Measurements from ENCODE around the gene TMEM123. TPM values are rescaled to one million over a fixed set of nuclear protein-coding genes. Genes with fewer than 3 reads are reported as not detected.
"Not testable (repeated sequence)": the region's sequence is repeated elsewhere in the genome, so short reads cannot be mapped to it uniquely, and the experiment has no call there.

The TMEM123 gene
- total RNA-seq, 1 experiment from 2014 or later, result 166 TPM

- no peak for DNase-seq (ENCODE audit: low read depth)
Measured at GRCh38 chr11:102449651-102450570, 2.7 kb downstream of the TMEM123 start.

GRCh38 chr11:102448869-102449224 lies 3.7 kb downstream of the TMEM123 start:
- no peak for DNase-seq (ENCODE audit: low read depth)

- no peak for DNase-seq (ENCODE audit: low read depth)
Measured at GRCh38 chr11:102447941-102448868, 4.4 kb downstream of the TMEM123 start.

GRCh38 chr11:102447193-102447592 lies 5.4 kb downstream of the TMEM123 start:
- no peak for DNase-seq (ENCODE audit: low read depth)

- DNase-seq (ENCODE audit: low read depth), result peak; percentile 75
Measured at GRCh38 chr11:102446606-102447005, 6.0 kb downstream of the TMEM123 start.

GRCh38 chr11:102444693-102445092 lies 7.9 kb downstream of the TMEM123 start:
- not testable (repeated sequence) for DNase-seq (ENCODE audit: low read depth)

GRCh38 chr11:102444142-102444541 lies 8.4 kb downstream of the TMEM123 start:
- not testable (repeated sequence) for DNase-seq (ENCODE audit: low read depth)

GRCh38 chr11:102439063-102439363 lies 13.6 kb downstream of the TMEM123 start:
- DNase-seq (ENCODE audit: low read depth), result not testable (repeated sequence)

- DNase-seq (ENCODE audit: low read depth), result no peak
Measured at GRCh38 chr11:102438311-102439062, 14.1 kb downstream of the TMEM123 start.

- no peak for DNase-seq (ENCODE audit: low read depth)
Measured at GRCh38 chr11:102437727-102438126, 14.8 kb downstream of the TMEM123 start.

GRCh38 chr11:102436976-102437375 lies 15.6 kb downstream of the TMEM123 start:
- DNase-seq (ENCODE audit: low read depth), result no peak

- no peak for DNase-seq (ENCODE audit: low read depth)
Measured at GRCh38 chr11:102436561-102436960, 16.0 kb downstream of the TMEM123 start.

GRCh38 chr11:102435688-102436087 lies 16.9 kb downstream of the TMEM123 start:
- no peak for DNase-seq (ENCODE audit: low read depth)

- DNase-seq (ENCODE audit: low read depth), result not testable (repeated sequence)
Measured at GRCh38 chr11:102433571-102433970, 19.0 kb downstream of the TMEM123 start.

GRCh38 chr11:102432560-102432959 lies 20.0 kb downstream of the TMEM123 start:
- DNase-seq (ENCODE audit: low read depth), result not testable (repeated sequence)

GRCh38 chr11:102431404-102431803 lies 21.2 kb downstream of the TMEM123 start:
- DNase-seq (ENCODE audit: low read depth), result no peak

GRCh38 chr11:102430158-102430836 lies 22.3 kb downstream of the TMEM123 start:
- DNase-seq (ENCODE audit: low read depth), result peak; percentile 49

GRCh38 chr11:102429691-102430090 lies 22.9 kb downstream of the TMEM123 start:
- DNase-seq (ENCODE audit: low read depth), result no peak

- no peak for DNase-seq (ENCODE audit: low read depth)
Measured at GRCh38 chr11:102429226-102429625, 23.3 kb downstream of the TMEM123 start.

GRCh38 chr11:102428696-102429095 lies 23.9 kb downstream of the TMEM123 start:
- DNase-seq (ENCODE audit: low read depth), result no peak

- DNase-seq (ENCODE audit: low read depth), result no peak
Measured at GRCh38 chr11:102427068-102427467, 25.5 kb downstream of the TMEM123 start.
